ENCODE data around the gene WDPCP. TPM values are rescaled to one million over a fixed set of nuclear protein-coding genes. Genes with fewer than 3 reads are reported as not detected.
A peak's percentile ranks its signal among the peaks of the same experiment; 100 is the strongest.
"Not testable (repeated sequence)": the region's sequence is repeated elsewhere in the genome, so short reads cannot be mapped to it uniquely, and the experiment has no call there.

WDPCP gene
- total RNA-seq, 2 donors from 2014 or later: 8.7 to 15.7 TPM

- not testable (repeated sequence) for H3K9me3 Mint-ChIP-seq; H3K4me1 Mint-ChIP-seq (ENCODE audit: low read depth in 2 of 2); DNase-seq (ENCODE audit: low spot score); ATAC-seq; H3K4me3 Mint-ChIP-seq; H3K27ac Mint-ChIP-seq
- Mint-ChIP-seq H3K27me3 (peaks cover 4 to 13% of the 10 kb centered on the region in 2 donors), H3K36me3 (peaks cover 15% of the 10 kb centered on the region)
These were observed 20.6 kb upstream of the WDPCP start for GRCh38 chr2:63608865-63609264.

- H3K4me1 Mint-ChIP-seq (ENCODE audit: low read depth in 2 of 2): peaks cover 0 to 4% of the 10 kb centered on the region in 2 donors
- no peak for ATAC-seq
- no peak for DNase-seq (ENCODE audit: low spot score)
- no peak overlapping the region for H3K4me3 Mint-ChIP-seq
- no peaks in the 10 kb centered on the region for H3K27me3 Mint-ChIP-seq
- no peak overlapping the region for H3K27ac Mint-ChIP-seq
- no peaks in the 10 kb centered on the region for H3K9me3 Mint-ChIP-seq
- peaks cover 32% of the 10 kb centered on the region for H3K36me3 Mint-ChIP-seq
These were observed 16.4 kb upstream of the WDPCP start for GRCh38 chr2:63604666-63605065.

- Mint-ChIP-seq H3K4me1 (ENCODE audit: low read depth in 2 of 2) (peaks cover 0 to 4% of the 10 kb centered on the region in 2 donors), H3K27ac (no peak overlapping the region), H3K27me3 (no peaks in the 10 kb centered on the region), H3K9me3 (no peaks in the 10 kb centered on the region), H3K36me3 (peaks cover 31% of the 10 kb centered on the region), H3K4me3 (no peak overlapping the region)
- ATAC-seq (no peak), DNase-seq (ENCODE audit: low spot score) (no peak)
These were observed 12.7 kb upstream of the WDPCP start for GRCh38 chr2:63600881-63601460.

GRCh38 chr2:63598981-63599380, 10.7 kb upstream of the WDPCP start:
- H3K27me3 Mint-ChIP-seq: no peaks in the 10 kb centered on the region
- H3K9me3 Mint-ChIP-seq: no peaks in the 10 kb centered on the region
- ATAC-seq (no peak), DNase-seq (ENCODE audit: low spot score) (no peak)
- H3K4me1 Mint-ChIP-seq (ENCODE audit: low read depth in 2 of 2): peaks cover 0 to 5% of the 10 kb centered on the region in 2 donors
- peaks cover 18% of the 10 kb centered on the region for H3K36me3 Mint-ChIP-seq
- H3K4me3 Mint-ChIP-seq: no peak overlapping the region
- H3K27ac Mint-ChIP-seq: no peak overlapping the region

GRCh38 chr2:63596401-63596883, 8.2 kb upstream of the WDPCP start:
- Mint-ChIP-seq H3K9me3 (no peaks in the 10 kb centered on the region), H3K27me3 (no peaks in the 10 kb centered on the region), H3K4me3 (no peak overlapping the region), H3K36me3 (peaks cover 12% of the 10 kb centered on the region), H3K27ac (no peak overlapping the region), H3K4me1 (ENCODE audit: low read depth in 2 of 2) (peaks cover 4 to 8% of the 10 kb centered on the region in 2 donors)
- DNase-seq (ENCODE audit: low spot score) (no peak), ATAC-seq (no peak)

GRCh38 chr2:63594660-63595059, 6.4 kb upstream of the WDPCP start:
- Mint-ChIP-seq H3K4me1 (ENCODE audit: low read depth in 2 of 2) (peaks cover 8 to 16% of the 10 kb centered on the region in 2 donors), H3K9me3 (no peaks in the 10 kb centered on the region), H3K27ac (no peak overlapping the region), H3K36me3 (peaks cover 9% of the 10 kb centered on the region), H3K27me3 (no peaks in the 10 kb centered on the region), H3K4me3 (no peak overlapping the region)
- ATAC-seq: no peak
- DNase-seq (ENCODE audit: low spot score): no peak

- DNase-seq (ENCODE audit: low spot score) (no peak), ATAC-seq (no peak)
- no peak overlapping the region for H3K4me3 Mint-ChIP-seq
- peaks cover 20 to 27% of the 10 kb centered on the region in 2 donors for H3K4me1 Mint-ChIP-seq (ENCODE audit: low read depth in 2 of 2)
- peaks cover 9% of the 10 kb centered on the region for H3K36me3 Mint-ChIP-seq
- H3K27ac Mint-ChIP-seq: no peak overlapping the region
- H3K9me3 Mint-ChIP-seq: no peaks in the 10 kb centered on the region
- no peaks in the 10 kb centered on the region for H3K27me3 Mint-ChIP-seq
These were observed 3.4 kb upstream of the WDPCP start for GRCh38 chr2:63591566-63592175.

GRCh38 chr2:63590626-63591408, 2.5 kb upstream of the WDPCP start:
- no peaks in the 10 kb centered on the region for H3K9me3 Mint-ChIP-seq
- peaks cover 22 to 27% of the 10 kb centered on the region in 2 donors for H3K4me1 Mint-ChIP-seq (ENCODE audit: low read depth in 2 of 2)
- ATAC-seq (no peak), DNase-seq (ENCODE audit: low spot score) (no peak)
- no peaks in the 10 kb centered on the region for H3K27me3 Mint-ChIP-seq
- peak overlapping the region in 1 of 2 donors; percentile 88 for H3K27ac Mint-ChIP-seq
- H3K4me3 Mint-ChIP-seq: peak overlapping the region; percentile 87
- H3K36me3 Mint-ChIP-seq: peaks cover 9% of the 10 kb centered on the region

GRCh38 chr2:63589148-63589958, 1.1 kb upstream of the WDPCP start:
- peak in 1 of 2 donors; percentile 30 for ATAC-seq

GRCh38 chr2:63587814-63588384, 378 bp downstream of the WDPCP start:
- Mint-ChIP-seq H3K27ac (peak overlapping the region; percentile 88 to 95), H3K27me3 (no peaks in the 10 kb centered on the region), H3K9me3 (no peaks in the 10 kb centered on the region), H3K36me3 (no peaks in the 10 kb centered on the region), H3K4me1 (ENCODE audit: low read depth in 2 of 2) (peaks cover 14 to 25% of the 10 kb centered on the region in 2 donors), H3K4me3 (peak overlapping the region; percentile 87)
- ATAC-seq (no peak), DNase-seq (ENCODE audit: low spot score) (no peak)

More at GRCh38 chr2:63589148-63589958, 1.1 kb upstream of the WDPCP start:
- no peaks in the 10 kb centered on the region for H3K27me3 Mint-ChIP-seq
- H3K4me1 Mint-ChIP-seq (ENCODE audit: low read depth in 2 of 2): peaks cover 22 to 27% of the 10 kb centered on the region in 2 donors
- peak overlapping the region; percentile 88 to 95 for H3K27ac Mint-ChIP-seq
- H3K36me3 Mint-ChIP-seq: peaks cover 9% of the 10 kb centered on the region
- peak overlapping the region; percentile 87 for H3K4me3 Mint-ChIP-seq
- no peak for DNase-seq (ENCODE audit: low spot score)
- H3K9me3 Mint-ChIP-seq: no peaks in the 10 kb centered on the region

- H3K36me3 Mint-ChIP-seq: no peaks in the 10 kb centered on the region
- H3K4me3 Mint-ChIP-seq: no peak overlapping the region
- no peak overlapping the region for H3K27ac Mint-ChIP-seq
- no peaks in the 10 kb centered on the region for H3K9me3 Mint-ChIP-seq
- H3K27me3 Mint-ChIP-seq: no peaks in the 10 kb centered on the region
- DNase-seq (ENCODE audit: low spot score) (no peak), ATAC-seq (no peak)
- H3K4me1 Mint-ChIP-seq (ENCODE audit: low read depth in 2 of 2): peaks cover 10 to 14% of the 10 kb centered on the region in 2 donors
These were observed 5.4 kb downstream of the WDPCP start for GRCh38 chr2:63582873-63583272.

GRCh38 chr2:63581298-63581961, 6.8 kb downstream of the WDPCP start:
- ATAC-seq: no peak

More at GRCh38 chr2:63581298-63581961, 6.8 kb downstream of the WDPCP start:
- Mint-ChIP-seq H3K4me3 (no peak overlapping the region), H3K27ac (no peak overlapping the region), H3K27me3 (no peaks in the 10 kb centered on the region), H3K4me1 (ENCODE audit: low read depth in 2 of 2) (no peaks in the 10 kb centered on the region), H3K36me3 (no peaks in the 10 kb centered on the region), H3K9me3 (no peaks in the 10 kb centered on the region)
- no peak for DNase-seq (ENCODE audit: low spot score)
